Loucy (cell line): ENCODE data around the gene RNASE8.
A peak's percentile ranks its signal among the peaks of the same experiment; 100 is the strongest.

Source experiments
- H2AFZ ChIP-seq: fragments of 200-600 bp; sonication (generic); 2 replicates; pipeline ENCODE4 v1.6.0; 2016; ENCODE audit warnings: antibody characterized with exemption, mild to moderate bottlenecking, low read length, moderate library complexity
- H3F3A ChIP-seq: fragments of 200-600 bp; 2 replicates; pipeline ENCODE4 v1.6.0; 2016; ENCODE audit warnings: antibody characterized with exemption, low read depth, mild to moderate bottlenecking
- H3K27me3 ChIP-seq: fragments of 200-600 bp; sonication (generic); 2 replicates; pipeline ENCODE4 v1.6.1; 2014; ENCODE audit warnings: low read length, mild to moderate bottlenecking; ENCODE audit not compliant: insufficient read depth, poor library complexity, severe bottlenecking
- H3K36me3 ChIP-seq: fragments of 200-600 bp; sonication (generic); 2 replicates; pipeline ENCODE4 v1.6.1; 2016; ENCODE audit warnings: low read length; ENCODE audit not compliant: insufficient read depth
- H3K4me1 ChIP-seq: fragments of 200-600 bp; sonication (generic); 2 replicates; pipeline ENCODE4 v1.5.1; 2014; ENCODE audit warnings: low read length, mild to moderate bottlenecking; ENCODE audit not compliant: insufficient read depth, poor library complexity, severe bottlenecking
- H3K4me2 ChIP-seq: fragments of 200-600 bp; sonication (generic); 2 replicates; pipeline ENCODE4 v1.6.0; 2014; ENCODE audit warnings: antibody characterized with exemption, low read length, low read depth, mild to moderate bottlenecking; ENCODE audit not compliant: poor library complexity, severe bottlenecking
- H3K4me3 ChIP-seq: fragments of 200-600 bp; sonication (generic); 2 replicates; pipeline ENCODE4 v1.5.1; 2014; ENCODE audit warnings: low read length, mild to moderate bottlenecking, mixed read lengths; ENCODE audit not compliant: poor library complexity, severe bottlenecking
- H3K79me2 ChIP-seq: fragments of 200-600 bp; sonication (generic); 2 replicates; pipeline ENCODE4 v1.6.1; 2014; ENCODE audit warnings: low read length; ENCODE audit not compliant: insufficient read depth
- H3K9ac ChIP-seq: fragments of 200-600 bp; sonication (generic); 2 replicates; pipeline ENCODE4 v1.6.0; 2014; ENCODE audit warnings: mild to moderate bottlenecking, low read depth, low read length, moderate library complexity; ENCODE audit not compliant: poor library complexity, severe bottlenecking
- H3K9me2 ChIP-seq: fragments of 200-600 bp; sonication (generic); replicated peaks from 2 replicates; pipeline ENCODE4 v1.6.1; 2016; ENCODE audit warnings: low read depth, low read length, mixed read lengths
- H3K9me3 ChIP-seq: fragments of 200-600 bp; sonication (generic); 2 replicates; pipeline ENCODE4 v1.6.1; 2014; ENCODE audit warnings: mild to moderate bottlenecking, antibody characterized with exemption, low read length, low read depth; ENCODE audit not compliant: insufficient read depth
- H4K20me1 ChIP-seq: fragments of 200-600 bp; sonication (generic); 2 replicates; pipeline ENCODE4 v1.6.0; 2014; ENCODE audit warnings: antibody characterized with exemption, low read length, mild to moderate bottlenecking; ENCODE audit not compliant: insufficient read depth, poor library complexity, severe bottlenecking
- CTCF ChIP-seq: fragments of 200-600 bp; sonication (generic); conservative IDR thresholded peaks from 2 replicates; pipeline ENCODE4 v1.5.1; 2014; ENCODE audit warnings: mild to moderate bottlenecking, antibody characterized with exemption, low read length
- EZH2phosphoT487 ChIP-seq: fragments of 200-600 bp; IDR thresholded peaks from 2 replicates; pipeline ENCODE4 v1.6.1; 2018; ENCODE audit warnings: antibody characterized with exemption, mild to moderate bottlenecking, moderate library complexity, borderline replicate concordance

The RNASE8 gene

DNA sequence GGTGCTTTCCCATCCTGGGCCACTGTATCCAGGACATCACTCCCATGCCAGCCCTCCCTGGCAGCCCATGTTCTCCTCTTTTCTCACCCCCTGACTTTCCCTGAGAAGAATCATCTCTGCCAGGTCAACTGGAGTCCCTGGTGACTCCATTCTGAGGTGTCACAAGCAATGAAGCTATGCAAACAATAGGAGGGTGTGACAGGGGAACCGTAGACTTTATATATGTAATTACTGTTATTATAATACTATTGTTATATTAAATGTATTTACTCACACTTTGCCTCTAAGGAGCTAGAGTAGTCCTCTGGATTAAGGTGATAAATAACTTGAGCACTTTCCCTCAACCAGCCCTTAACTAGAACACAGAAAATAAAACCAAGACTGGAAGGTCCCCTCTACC, 31.6 kb downstream of the RNASE8 start:
- Histone ChIP-seq H3K9ac (no peak overlapping the region), H3K9me3 (no peaks in the 10 kb centered on the region), H3K4me3 (no peak overlapping the region), H3K4me2 (no peak overlapping the region), H4K20me1 (peaks cover 3% of the 10 kb centered on the region), H2AFZ (no peak overlapping the region), H3K27me3 (no peaks in the 10 kb centered on the region), H3K9me2 (no peaks in the 10 kb centered on the region), H3F3A (no peaks in the 10 kb centered on the region; the same call in 1 of the 2 replicates), H3K79me2 (no peaks in the 10 kb centered on the region; the same call in 1 of the 2 replicates), H3K36me3 (no peaks in the 10 kb centered on the region; the same call in 1 of the 2 replicates), H3K4me1 (peaks cover 10% of the 10 kb centered on the region)
- TF ChIP-seq CTCF (no peak), EZH2phosphoT487 (no peak)

GRCh38 chr14:21089877-21090193, 32.2 kb downstream of the RNASE8 start:
- H2AFZ ChIP-seq, result no peak overlapping the region
- peaks cover 3% of the 10 kb centered on the region for H4K20me1 ChIP-seq
- no peaks in the 10 kb centered on the region; the same call in 1 of the 2 replicates for H3K36me3 ChIP-seq
- H3K4me1 ChIP-seq, result peaks cover 11% of the 10 kb centered on the region
- TF ChIP-seq CTCF (no peak), EZH2phosphoT487 (no peak)
- no peaks in the 10 kb centered on the region for H3K27me3 ChIP-seq
- H3K4me3 ChIP-seq, result no peak overlapping the region
- no peaks in the 10 kb centered on the region for H3K9me3 ChIP-seq
- no peaks in the 10 kb centered on the region; the same call in 1 of the 2 replicates for H3K79me2 ChIP-seq
- no peak overlapping the region for H3K9ac ChIP-seq
- no peak overlapping the region for H3K4me2 ChIP-seq
- H3F3A ChIP-seq, result peaks cover 2% of the 10 kb centered on the region; the same call in 1 of the 2 replicates
- no peaks in the 10 kb centered on the region for H3K9me2 ChIP-seq

- no peak for TF ChIP-seq EZH2phosphoT487
- TF ChIP-seq CTCF, result peak; percentile 62
Observed at GRCh38 chr14:21090194-21090939, 32.7 kb downstream of the RNASE8 start.

More at GRCh38 chr14:21090194-21090939, 32.7 kb downstream of the RNASE8 start:
- no peaks in the 10 kb centered on the region for H3K9me3 ChIP-seq
- H3K4me1 ChIP-seq, result peaks cover 11% of the 10 kb centered on the region
- H3K27me3 ChIP-seq, result no peaks in the 10 kb centered on the region
- H3K79me2 ChIP-seq, result no peaks in the 10 kb centered on the region; the same call in 1 of the 2 replicates
- no peaks in the 10 kb centered on the region for H3K9me2 ChIP-seq
- H3K4me2 ChIP-seq, result no peak overlapping the region
- no peak overlapping the region for H2AFZ ChIP-seq
- no peak overlapping the region for H3K4me3 ChIP-seq
- no peak overlapping the region for H3K9ac ChIP-seq
- H3F3A ChIP-seq, result peaks cover 7% of the 10 kb centered on the region
- H4K20me1 ChIP-seq, result peaks cover 3% of the 10 kb centered on the region
- no peaks in the 10 kb centered on the region; the same call in 1 of the 2 replicates for H3K36me3 ChIP-seq
